Left lung (tissue), 10 donors: ENCODE data around the gene ANXA2. TPM values are rescaled to one million over a fixed set of nuclear protein-coding genes. Genes with fewer than 3 reads are reported as not detected.

Experiments
- ATAC-seq: fragments of 200-7000 bp; cut with Tn5 transposase; one replicate; pipeline ENCODE4 v1.9.1; 2020; ENCODE audit warnings: moderate library complexity
- DNase-seq, 4 donors: peaks; one replicate each; pipeline ENCODE4 v3.0.0-alpha.2; 2013 to 2020
- H3K27ac ChIP-seq, 2 donors: fragments of 200-600 bp; sonication (generic) in 1 of 2; one replicate each; pipeline versions ENCODE4 v1.5.0 to v1.8.0; 2020 to 2021
- H3K27me3 ChIP-seq, 2 donors: fragments of 200-600 bp; sonication (generic) in 1 of 2; one replicate each; pipeline versions ENCODE4 v1.5.0 to v1.8.0; 2020 to 2021
- H3K36me3 ChIP-seq, 2 donors: fragments of 200-600 bp; sonication (generic) in 1 of 2; one replicate each; pipeline versions ENCODE4 v1.5.0 to v1.8.0; 2020 to 2021
- H3K4me1 ChIP-seq, 2 donors: fragments of 200-600 bp; one replicate each; pipeline ENCODE4 v1.8.0; 2021
- H3K4me3 ChIP-seq, 2 donors: fragments of 200-600 bp; sonication (generic) in 1 of 2; one replicate each; pipeline versions ENCODE4 v1.5.0 to v1.8.0; 2020 to 2021; ENCODE audit warnings: mild to moderate bottlenecking in 1 of 2
- H3K9me3 ChIP-seq, 2 donors: fragments of 200-600 bp; sonication (generic) in 1 of 2; one replicate each; pipeline versions ENCODE4 v1.5.0 to v1.8.0; 2020 to 2021
- intact Hi-C, 2 donors: fragments of 100-400 bp; cut with DNase I; formaldehyde crosslinking; loops; one replicate each; pipeline versions ENCODE4 v1.11.2 to v1.14.2; 2022
- polyA plus RNA-seq, 6 donors: library from polyadenylated mRNA; unstranded; fragments of 120-200 nt; gene quantifications; one replicate each; pipeline ENCODE4 v1.2.1, GENCODE V29; 2013; ENCODE audit not compliant: insufficient read length in 6 of 6
- total RNA-seq, 2 donors: library from RNA; stranded (reverse); fragmentation: NEBNext Ultra II Directional; extraction: Animal tissue kit (Norgen Biotek cat#: 25700); gene quantifications; one replicate each; pipeline ENCODE4 v1.2.1, GENCODE V29; 2021
- TF ChIP-seq, protein P1 (sequence below), 2 donors: fragments of 200-600 bp; sonication (generic) in 1 of 2; IDR thresholded peaks; one replicate each; pipeline versions ENCODE4 v1.5.0 to v1.8.0; 2021; ENCODE audit warnings: antibody characterized with exemption in 2 of 2
- donor health status: DM: no; HTN: yes; CAD: no.
- donor health status: DM: no; HTN: no; CAD: no.

ANXA2 gene
- total and polyA plus RNA-seq, 8 donors = 521 to 1,593 (median 699) TPM

DNA sequence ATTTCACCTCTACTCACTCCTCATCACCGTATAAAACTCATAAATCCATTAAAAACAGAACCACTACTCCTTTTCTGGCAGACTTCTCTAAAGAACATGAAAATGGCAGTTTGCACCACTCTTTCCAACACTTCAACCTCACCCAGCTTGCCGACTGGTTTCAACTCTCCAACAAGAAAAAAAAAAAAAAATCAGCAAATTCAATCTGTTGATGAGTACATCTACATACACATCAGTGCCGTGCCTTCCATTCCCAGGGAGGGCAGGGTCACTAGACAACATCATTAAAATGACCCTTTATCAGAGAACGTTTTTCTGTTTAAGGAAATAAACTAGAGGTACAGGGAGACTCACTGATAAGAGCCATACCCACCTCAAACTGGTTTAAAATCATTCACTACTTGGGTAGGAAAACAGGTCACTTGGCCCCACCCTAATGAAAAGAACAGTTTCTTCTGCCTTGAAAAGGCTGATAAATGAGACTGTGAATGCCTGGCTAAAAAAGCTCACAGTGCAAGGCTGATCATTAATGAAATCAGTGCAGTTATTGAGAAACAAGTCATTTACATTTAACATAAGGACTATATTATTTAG lies 6.0 kb downstream of the ANXA2 start:
- TF ChIP-seq, protein P1, sequence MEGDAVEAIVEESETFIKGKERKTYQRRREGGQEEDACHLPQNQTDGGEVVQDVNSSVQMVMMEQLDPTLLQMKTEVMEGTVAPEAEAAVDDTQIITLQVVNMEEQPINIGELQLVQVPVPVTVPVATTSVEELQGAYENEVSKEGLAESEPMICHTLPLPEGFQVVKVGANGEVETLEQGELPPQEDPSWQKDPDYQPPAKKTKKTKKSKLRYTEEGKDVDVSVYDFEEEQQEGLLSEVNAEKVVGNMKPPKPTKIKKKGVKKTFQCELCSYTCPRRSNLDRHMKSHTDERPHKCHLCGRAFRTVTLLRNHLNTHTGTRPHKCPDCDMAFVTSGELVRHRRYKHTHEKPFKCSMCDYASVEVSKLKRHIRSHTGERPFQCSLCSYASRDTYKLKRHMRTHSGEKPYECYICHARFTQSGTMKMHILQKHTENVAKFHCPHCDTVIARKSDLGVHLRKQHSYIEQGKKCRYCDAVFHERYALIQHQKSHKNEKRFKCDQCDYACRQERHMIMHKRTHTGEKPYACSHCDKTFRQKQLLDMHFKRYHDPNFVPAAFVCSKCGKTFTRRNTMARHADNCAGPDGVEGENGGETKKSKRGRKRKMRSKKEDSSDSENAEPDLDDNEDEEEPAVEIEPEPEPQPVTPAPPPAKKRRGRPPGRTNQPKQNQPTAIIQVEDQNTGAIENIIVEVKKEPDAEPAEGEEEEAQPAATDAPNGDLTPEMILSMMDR (IDR thresholded peaks at IDR 0.05) = no peak
- Histone ChIP-seq H3K27ac (peak overlapping the region; percentile 93 to 95), H3K9me3 (no peaks in the 10 kb centered on the region), H3K27me3 (peaks cover 0 to 7% of the 10 kb centered on the region in 2 donors), H3K4me3 (no peak overlapping the region), H3K36me3 (peaks cover 0 to 20% of the 10 kb centered on the region in 2 donors), H3K4me1 (peaks cover 76 to 98% of the 10 kb centered on the region in 2 donors)
- DNase-seq (no peak), ATAC-seq (no peak)
- intact Hi-C loops = no loop called here

DNA sequence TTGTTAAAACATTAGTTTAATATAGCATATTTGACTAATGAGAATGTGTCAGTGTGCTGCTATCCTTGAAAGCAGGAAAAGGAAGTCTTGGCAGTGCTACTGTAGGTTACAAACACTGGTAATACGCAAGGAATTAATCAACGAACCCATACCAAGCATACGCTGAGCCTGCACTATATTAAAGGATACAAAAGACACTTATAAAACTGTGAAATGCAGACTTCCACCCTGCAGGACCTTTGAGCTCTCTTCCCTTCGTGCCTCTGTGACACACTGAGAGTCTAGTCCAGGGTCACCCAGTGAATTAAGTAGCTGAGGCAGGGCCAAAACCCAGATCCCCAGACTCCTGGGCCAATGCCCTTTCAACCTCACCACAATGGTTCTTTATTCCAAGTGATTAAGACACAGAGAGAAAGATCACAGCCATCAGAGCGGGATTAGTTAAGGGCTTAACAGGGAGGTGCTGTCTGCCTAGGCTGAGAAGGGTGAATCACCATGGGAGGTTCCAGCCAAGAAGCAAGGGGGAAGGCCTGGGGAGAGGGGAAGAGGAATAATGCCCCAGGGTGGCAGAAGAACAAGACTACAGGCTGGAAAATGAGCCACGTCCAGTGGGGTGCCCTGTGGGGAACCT lies 6.8 kb downstream of the ANXA2 start:
- intact Hi-C loops = no loop called here
- peak overlapping the region; percentile 93 to 95 for H3K27ac ChIP-seq
- H3K4me3 ChIP-seq = peak overlapping the region in 1 of 2 donors; percentile 8
- H3K27me3 ChIP-seq = no peaks in the 10 kb centered on the region
- DNase-seq (peak in 1 of 4 donors; percentile 61), ATAC-seq (peak; percentile 56)
- H3K36me3 ChIP-seq = peaks cover 0 to 22% of the 10 kb centered on the region in 2 donors
- no peaks in the 10 kb centered on the region for H3K9me3 ChIP-seq
- H3K4me1 ChIP-seq = peaks cover 71 to 98% of the 10 kb centered on the region in 2 donors
- TF ChIP-seq, protein P1 (IDR thresholded peaks at IDR 0.05) = no peak

DNA sequence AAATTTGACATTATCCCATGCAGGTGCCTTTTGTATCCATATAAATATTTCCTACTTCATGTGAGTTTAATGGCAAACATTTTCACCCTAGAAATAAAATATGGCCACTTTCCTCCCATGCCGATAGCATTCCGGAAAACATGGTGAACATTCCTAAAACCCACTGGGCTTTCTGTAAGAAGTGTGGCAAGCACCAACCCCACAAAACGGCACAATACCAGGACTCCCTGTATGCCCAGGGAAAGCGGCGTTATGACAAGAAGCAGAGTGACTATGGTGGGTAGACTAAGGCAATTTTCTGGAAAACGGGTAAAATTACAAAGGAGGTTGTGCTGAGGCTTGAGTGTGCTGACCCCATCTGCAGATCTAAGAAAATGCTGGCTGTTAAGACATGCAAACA lies 7.6 kb downstream of the ANXA2 start:
- TF ChIP-seq, protein P1 (IDR thresholded peaks at IDR 0.05) = no peak
- Histone ChIP-seq H3K36me3 (peaks cover 0 to 22% of the 10 kb centered on the region in 2 donors), H3K4me3 (peak overlapping the region in 1 of 2 donors; percentile 8), H3K4me1 (peaks cover 64 to 96% of the 10 kb centered on the region in 2 donors), H3K27ac (peak overlapping the region in 1 of 2 donors; percentile 95), H3K27me3 (no peaks in the 10 kb centered on the region), H3K9me3 (no peaks in the 10 kb centered on the region)
- no peak for ATAC-seq
- intact Hi-C loops = no loop called here
- no peak for DNase-seq

DNA sequence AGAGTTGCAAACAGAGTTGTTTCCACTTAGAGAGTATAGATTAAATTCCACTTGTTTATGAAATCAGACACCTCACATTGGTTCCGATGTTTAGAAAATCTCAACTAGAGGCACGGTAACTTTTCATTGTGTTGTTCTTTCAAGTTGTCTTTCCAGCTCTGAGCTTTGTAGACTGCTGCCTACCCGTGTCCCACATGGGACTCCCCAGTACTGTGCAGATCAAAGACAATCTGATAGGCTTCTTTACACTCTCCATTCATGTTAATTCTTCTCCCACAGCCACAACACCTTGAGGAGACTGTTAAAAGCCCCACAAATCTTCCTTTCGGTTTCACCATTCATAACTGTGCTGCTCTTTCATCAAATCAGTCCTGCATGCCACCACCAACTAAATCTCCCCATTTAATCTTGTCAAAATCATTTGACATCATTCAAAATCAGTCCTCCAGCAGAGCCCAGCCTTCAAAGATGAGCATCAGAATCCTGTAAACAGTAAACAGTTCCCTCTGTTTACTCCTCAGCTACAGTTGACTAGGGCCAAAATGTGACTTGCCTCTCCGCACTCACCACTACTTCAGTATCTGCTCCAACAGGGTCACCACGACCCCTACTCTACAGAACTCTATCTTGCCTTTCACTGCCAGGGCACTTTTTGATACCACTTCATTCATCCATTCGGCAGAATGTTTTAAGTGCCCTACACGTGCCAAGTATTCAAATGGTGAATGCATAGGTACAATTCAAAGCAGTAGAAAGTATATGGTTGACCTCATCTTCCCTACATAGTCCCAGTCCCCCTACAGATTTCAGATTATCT lies 8.3 kb downstream of the ANXA2 start:
- Histone ChIP-seq H3K36me3 (peaks cover 0 to 25% of the 10 kb centered on the region in 2 donors), H3K27ac (peak overlapping the region; percentile 25 to 95), H3K4me3 (peak overlapping the region in 1 of 2 donors; percentile 1), H3K27me3 (no peaks in the 10 kb centered on the region), H3K9me3 (no peaks in the 10 kb centered on the region), H3K4me1 (peaks cover 57 to 89% of the 10 kb centered on the region in 2 donors)
- intact Hi-C loops = no loop called here
- ATAC-seq = no peak
- TF ChIP-seq, protein P1 (IDR thresholded peaks at IDR 0.05) = no peak
- no peak for DNase-seq

DNA sequence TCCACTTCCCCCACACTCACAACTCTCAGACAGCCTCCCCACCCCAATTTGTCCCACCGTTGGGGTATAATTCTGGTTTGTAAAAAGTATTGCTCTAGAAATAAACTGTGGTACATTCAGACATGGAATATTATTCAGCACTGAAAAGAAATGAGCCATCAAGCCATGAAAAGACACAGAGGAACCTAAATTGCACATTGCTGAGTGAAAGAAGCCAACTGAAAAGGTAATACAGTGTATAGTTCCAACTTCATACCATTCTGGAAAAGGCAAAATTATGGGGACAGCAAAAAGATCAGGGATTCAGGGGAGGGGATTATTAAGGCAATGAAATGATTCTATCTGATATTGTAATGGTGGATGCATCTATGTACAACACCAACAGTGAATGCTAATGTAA lies 10.5 kb downstream of the ANXA2 start:
- TF ChIP-seq, protein P1 (IDR thresholded peaks at IDR 0.05) = no peak
- Histone ChIP-seq H3K9me3 (no peaks in the 10 kb centered on the region), H3K27ac (no peak overlapping the region), H3K27me3 (no peaks in the 10 kb centered on the region), H3K4me1 (peaks cover 41 to 83% of the 10 kb centered on the region in 2 donors), H3K4me3 (no peak overlapping the region), H3K36me3 (peaks cover 0 to 46% of the 10 kb centered on the region in 2 donors)
- no peak for DNase-seq
- ATAC-seq = no peak
- intact Hi-C loops = no loop called here
